HCT116 (cell line): ENCODE results near the gene COL8A2. TPM values are rescaled to one million over a fixed set of nuclear protein-coding genes. Genes with fewer than 3 reads are reported as not detected.

ENCODE experiments used
- ATAC-seq: fragments of 200-7000 bp; cut with Tn5 transposase; 2 replicates; pipeline ENCODE4 v1.9.1; 2020; ENCODE audit warnings: mild to moderate bottlenecking, moderate library complexity
- BruUV-seq: library from RNA; stranded (reverse); fragments of 400-500 nt; replicated peaks from 2 replicates; lab custom pipeline; 2021; lab: Mats Ljungman, UMichigan
- CTCF ChIA-PET: fragments of 300-600 bp; sonication (Branson Sonifier 250); formaldehyde crosslinking; loops from one replicate; lab custom pipeline; 2021; ENCODE audit warnings: antibody characterized with exemption; lab: Charles Lee
- POLR2A ChIA-PET: fragments of 300-600, 350-600 bp; sonication (Branson Sonifier 250); formaldehyde crosslinking; loops from one replicate; lab custom pipeline; 2021; ENCODE audit warnings: antibody characterized with exemption; lab: Charles Lee
- RAD21 ChIA-PET, 2 experiments: fragments of 300-600 bp; sonication (Branson Sonifier 250); formaldehyde crosslinking; loops; one replicate each; lab custom pipeline; 2023; ENCODE audit warnings: low total read pairs in 2 of 2; ENCODE audit not compliant: uncharacterized antibody in 2 of 2, unreplicated experiment in 2 of 2, low non-redundant PET in 1 of 2; lab: Charles Lee
- DNase-seq: peaks from one replicate; pipeline ENCODE4 v3.0.0-alpha.2; 2010; ENCODE audit warnings: low read depth, low spot score
- H2AFZ ChIP-seq: fragments of 200-600 bp; shearing (Covaris generic), sonication (generic); 2 replicates; pipeline ENCODE4 v1.6.1; 2017; ENCODE audit warnings: low read depth, mixed run types, mixed read lengths, antibody characterized with exemption, low read length; ENCODE audit not compliant: poor library complexity, severe bottlenecking
- H3K27ac ChIP-seq: 2 replicates; pipeline ENCODE4 v1.5.1; 2012; ENCODE audit warnings: low read depth, low read length
- H3K27me3 ChIP-seq: fragments of 200-600 bp; sonication (generic); 2 replicates; pipeline ENCODE4 v1.6.1; 2016; ENCODE audit warnings: mixed run types, low read length, mixed read lengths; ENCODE audit not compliant: insufficient read depth
- H3K36me3 ChIP-seq, 2 experiments: fragments of 200-500 bp in 1 of 2; fragments of 200-600 bp in 1 of 2; sonication (Bioruptor generic) in 1 of 2; sonication (generic) in 1 of 2; 2 replicates each; pipeline versions ENCODE4 v1.5.1 to v1.6.1; 2014 to 2016; ENCODE audit warnings: low read length in 2 of 2, inconsistent platforms in 1 of 2, mixed read lengths in 1 of 2, mixed run types in 1 of 2; ENCODE audit not compliant: insufficient read depth in 2 of 2, control insufficient read depth in 1 of 2
- H3K4me1 ChIP-seq, 2 experiments: fragments of 200-600 bp in 1 of 2; sonication (generic) in 1 of 2; 2 replicates each; pipeline versions ENCODE4 v1.5.1 to v1.6.1; 2012 to 2017; ENCODE audit warnings: low read length in 2 of 2, inconsistent platforms in 1 of 2, mild to moderate bottlenecking in 1 of 2, mixed read lengths in 1 of 2, mixed run types in 1 of 2, moderate library complexity in 1 of 2; ENCODE audit not compliant: insufficient read depth in 2 of 2, control insufficient read depth in 1 of 2
- H3K4me2 ChIP-seq: fragments of 200-600 bp; sonication (generic); 2 replicates; pipeline ENCODE4 v1.6.1; 2017; ENCODE audit warnings: mixed run types, low read length, mixed read lengths
- H3K4me3 ChIP-seq, 2 experiments: fragments of 200-600 bp in 1 of 2; sonication (generic) in 1 of 2; replicated peaks in 1 of 2; 2 replicates each; pipeline ENCODE4 v1.5.1; 2011 to 2016; ENCODE audit warnings: low read length in 2 of 2, control low read depth in 1 of 2, low read depth in 1 of 2, mild to moderate bottlenecking in 1 of 2, mixed read lengths in 1 of 2, mixed run types in 1 of 2
- H3K79me2 ChIP-seq: fragments of 200-600 bp; sonication (generic); 2 replicates; pipeline ENCODE4 v1.6.1; 2017; ENCODE audit warnings: mild to moderate bottlenecking, mixed run types, low read length, moderate library complexity, mixed read lengths; ENCODE audit not compliant: insufficient read depth
- H3K9ac ChIP-seq: fragments of 200-600 bp; sonication (generic); 2 replicates; pipeline ENCODE4 v1.6.1; 2016; ENCODE audit warnings: low read length, mixed read lengths
- H3K9me2 ChIP-seq: fragments of 200-600 bp; sonication (generic), shearing (Covaris generic); 2 replicates; pipeline ENCODE4 v1.6.1; 2017; ENCODE audit warnings: mixed run types, mild to moderate bottlenecking, moderate library complexity; ENCODE audit not compliant: insufficient read depth
- H3K9me3 ChIP-seq, 2 experiments: fragments of 200-500 bp in 1 of 2; fragments of 200-600 bp in 1 of 2; sonication (Bioruptor generic) in 1 of 2; sonication (generic) in 1 of 2; 2 replicates each; pipeline ENCODE4 v1.6.1; 2014 to 2017; ENCODE audit warnings: low read length in 2 of 2, mixed read lengths in 2 of 2, inconsistent platforms in 1 of 2, low read depth in 1 of 2, mild to moderate bottlenecking in 1 of 2, mixed run types in 1 of 2, moderate library complexity in 1 of 2; ENCODE audit not compliant: control insufficient read depth in 1 of 2, insufficient read depth in 1 of 2
- H4K20me1 ChIP-seq: fragments of 200-600 bp; sonication (generic), shearing (Covaris generic); 2 replicates; pipeline ENCODE4 v1.6.1; 2017; ENCODE audit warnings: mixed run types, mild to moderate bottlenecking, moderate library complexity; ENCODE audit not compliant: insufficient read depth
- EZH2 ChIP-seq: fragments of 200-600 bp; sonication (generic); IDR thresholded peaks from 2 replicates; pipeline ENCODE4 v1.6.1; 2017; ENCODE audit warnings: antibody characterized with exemption, mixed run types
- EZH2phosphoT487 ChIP-seq: fragments of 200-600 bp; IDR thresholded peaks from 2 replicates; pipeline ENCODE4 v1.6.1; 2018; ENCODE audit warnings: antibody characterized with exemption, borderline replicate concordance
- POLR2A ChIP-seq: IDR thresholded peaks from 2 replicates; pipeline ENCODE4 v1.7.0; 2011; ENCODE audit warnings: borderline replicate concordance; ENCODE audit not compliant: insufficient read depth, insufficient read length; ENCODE audit errors: extremely low read depth
- POLR2AphosphoS5 ChIP-seq: IDR thresholded peaks from 2 replicates; pipeline ENCODE4 v1.6.1; 2011; ENCODE audit warnings: mild to moderate bottlenecking, low read depth, low read length, moderate library complexity
- TCF7L2 ChIP-seq: IDR thresholded peaks from 2 replicates; pipeline ENCODE4 v1.7.0; 2011; ENCODE audit warnings: borderline replicate concordance, inconsistent platforms; ENCODE audit not compliant: insufficient read depth, insufficient read length; ENCODE audit errors: extremely low read depth
- YY1 ChIP-seq: IDR thresholded peaks from 2 replicates; pipeline ENCODE4 v1.6.1; 2011; ENCODE audit warnings: low read length, low read depth, moderate library complexity, mild to moderate bottlenecking; ENCODE audit not compliant: insufficient replicate concordance; ENCODE audit errors: extremely low read depth
- intact Hi-C: fragments of 100-400 bp; cut with micrococcal nuclease; formaldehyde crosslinking; loops from 2 replicates; pipeline ENCODE4 v1.10.0; 2022
- total RNA-seq: library from RNA; stranded (reverse); gene quantifications from one replicate; pipeline ENCODE4 v1.2.1, GENCODE V29; 2021; ENCODE audit not compliant: unreplicated experiment
- TF ChIP-seq, protein P1 (sequence below): IDR thresholded peaks from 2 replicates; pipeline ENCODE4 v1.6.1; 2012

Gene COL8A2
- total RNA-seq, 1 experiment from 2014 or later, result 0.05 TPM

- Histone ChIP-seq H4K20me1 (no peaks in the 10 kb centered on the region), H3K9me2 (no peaks in the 10 kb centered on the region), H3K27me3 (no peaks in the 10 kb centered on the region), H3K4me1 (peaks cover 27 to 44% of the 10 kb centered on the region in 2 experiments), H2AFZ (peak overlapping the region; percentile 53), H3K79me2 (peaks cover 32% of the 10 kb centered on the region), H3K9ac (peak overlapping the region; percentile 91), H3K9me3 (no peaks in the 10 kb centered on the region), H3K4me2 (peak overlapping the region; percentile 86), H3K36me3 (no peaks in the 10 kb centered on the region), H3K27ac (peak overlapping the region; percentile 65), H3K4me3 (peak overlapping the region; percentile 23 to 75)
- no TSS peak for BruUV-seq
- ChIA-PET POLR2A (interaction anchor here (1.2 to 2.5 kb wide), 6 partner anchors 9 to 250 kb away, joined by 3 to 8 read pairs (median 4); no protein-coding TSS in a partner anchor), CTCF (interaction anchor here (0.9 to 3.5 kb wide), 20 partner anchors 9 to 236 kb away, joined by 3 to 37 read pairs (median 4); partner anchors contain the start of genes EVA1B and THRAP3), RAD21 (interaction anchor here (0.8 to 2.5 kb wide), 8 partner anchors 16 to 156 kb away, joined by 3 to 15 read pairs (median 6); partner anchors contain the start of genes SH3D21 (in 1 of the 2) and THRAP3 (in 1 of the 2))
- TF ChIP-seq POLR2AphosphoS5 (peak; percentile 78), EZH2 (no peak), EZH2phosphoT487 (no peak), POLR2A (peak; percentile 47), TCF7L2 (peak; percentile 18), YY1 (peak; percentile 30)
- TF ChIP-seq, protein P1, sequence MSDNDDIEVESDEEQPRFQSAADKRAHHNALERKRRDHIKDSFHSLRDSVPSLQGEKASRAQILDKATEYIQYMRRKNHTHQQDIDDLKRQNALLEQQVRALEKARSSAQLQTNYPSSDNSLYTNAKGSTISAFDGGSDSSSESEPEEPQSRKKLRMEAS, result no peak
- intact Hi-C loops, result loop anchor here (5.0 to 10.0 kb wide), 2 partner anchors 234 to 272 kb away; partner anchors contain the start of gene STK40
- ATAC-seq, result peak; percentile 78
- peak; percentile 85 for DNase-seq
These were observed 25.5 kb upstream of the COL8A2 start for GRCh38 chr1:36150296-36151133.
